ENCODE results near the gene GALNTL6. TPM values are rescaled to one million over a fixed set of nuclear protein-coding genes. Genes with fewer than 3 reads are reported as not detected.
"Not testable (repeated sequence)": the region's sequence is repeated elsewhere in the genome, so short reads cannot be mapped to it uniquely, and the experiment has no call there.

GALNTL6 gene
- polyA plus RNA-seq, 1 donor from 2014 or later: 14.9 TPM

DNA sequence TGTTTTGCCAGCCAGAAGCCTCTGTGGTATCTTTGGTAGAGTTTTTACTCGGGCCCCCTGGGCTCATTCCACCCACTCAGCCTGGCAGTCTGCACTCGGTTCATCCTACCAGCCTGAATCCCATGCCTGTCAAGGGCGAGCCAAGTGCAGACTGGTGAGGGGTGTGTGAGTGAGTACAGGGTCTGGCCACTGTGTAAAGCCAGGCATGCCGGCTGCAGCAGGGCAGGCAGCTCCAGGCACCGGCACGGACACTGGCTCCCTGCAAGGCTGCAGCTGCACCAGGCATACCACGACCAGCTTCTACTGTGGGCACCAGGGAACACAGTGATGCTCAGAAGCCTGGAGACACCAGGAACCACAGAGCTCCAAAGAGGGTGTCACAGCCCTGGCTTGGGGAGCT is 1161.4 kb downstream of the GALNTL6 start:
- Histone ChIP-seq H3K27me3 (ENCODE audit: insufficient read depth, low read depth, low read length) (no peaks in the 10 kb centered on the region), H3K36me3 (ENCODE audit: insufficient read depth, low read length) (no peaks in the 10 kb centered on the region), H3K9me3 (ENCODE audit: low read length) (no peaks in the 10 kb centered on the region), H4K20me1 (ENCODE audit: insufficient read depth) (no peaks in the 10 kb centered on the region), H3K4me3 (ENCODE audit: low read length) (no peak overlapping the region), H3K9me2 (ENCODE audit: insufficient read depth, low read length) (no peaks in the 10 kb centered on the region), H3K27ac (ENCODE audit: low read length) (no peak overlapping the region), H3K9ac (ENCODE audit: low read length) (no peak overlapping the region), H3F3A (ENCODE audit: insufficient read depth, low read length, poor library complexity, severe bottlenecking) (no peaks in the 10 kb centered on the region), H3K79me2 (replicated peaks; ENCODE audit: insufficient read depth, low read length) (no peaks in the 10 kb centered on the region), H2AFZ (ENCODE audit: low read depth, low read length) (no peak overlapping the region), H3K4me2 (ENCODE audit: low read length) (no peak overlapping the region)
- TF ChIP-seq, protein P1, sequence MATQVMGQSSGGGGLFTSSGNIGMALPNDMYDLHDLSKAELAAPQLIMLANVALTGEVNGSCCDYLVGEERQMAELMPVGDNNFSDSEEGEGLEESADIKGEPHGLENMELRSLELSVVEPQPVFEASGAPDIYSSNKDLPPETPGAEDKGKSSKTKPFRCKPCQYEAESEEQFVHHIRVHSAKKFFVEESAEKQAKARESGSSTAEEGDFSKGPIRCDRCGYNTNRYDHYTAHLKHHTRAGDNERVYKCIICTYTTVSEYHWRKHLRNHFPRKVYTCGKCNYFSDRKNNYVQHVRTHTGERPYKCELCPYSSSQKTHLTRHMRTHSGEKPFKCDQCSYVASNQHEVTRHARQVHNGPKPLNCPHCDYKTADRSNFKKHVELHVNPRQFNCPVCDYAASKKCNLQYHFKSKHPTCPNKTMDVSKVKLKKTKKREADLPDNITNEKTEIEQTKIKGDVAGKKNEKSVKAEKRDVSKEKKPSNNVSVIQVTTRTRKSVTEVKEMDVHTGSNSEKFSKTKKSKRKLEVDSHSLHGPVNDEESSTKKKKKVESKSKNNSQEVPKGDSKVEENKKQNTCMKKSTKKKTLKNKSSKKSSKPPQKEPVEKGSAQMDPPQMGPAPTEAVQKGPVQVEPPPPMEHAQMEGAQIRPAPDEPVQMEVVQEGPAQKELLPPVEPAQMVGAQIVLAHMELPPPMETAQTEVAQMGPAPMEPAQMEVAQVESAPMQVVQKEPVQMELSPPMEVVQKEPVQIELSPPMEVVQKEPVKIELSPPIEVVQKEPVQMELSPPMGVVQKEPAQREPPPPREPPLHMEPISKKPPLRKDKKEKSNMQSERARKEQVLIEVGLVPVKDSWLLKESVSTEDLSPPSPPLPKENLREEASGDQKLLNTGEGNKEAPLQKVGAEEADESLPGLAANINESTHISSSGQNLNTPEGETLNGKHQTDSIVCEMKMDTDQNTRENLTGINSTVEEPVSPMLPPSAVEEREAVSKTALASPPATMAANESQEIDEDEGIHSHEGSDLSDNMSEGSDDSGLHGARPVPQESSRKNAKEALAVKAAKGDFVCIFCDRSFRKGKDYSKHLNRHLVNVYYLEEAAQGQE (IDR thresholded peaks at IDR 0.05; ENCODE audit: borderline replicate concordance): no peak
- TF ChIP-seq EZH2 (IDR thresholded peaks at IDR 0.05; ENCODE audit: borderline replicate concordance, insufficient read depth, low read length, poor library complexity, severe bottlenecking) (no peak), RAD21 (conservative IDR thresholded peaks at IDR 0.05) (no peak), EP300 (conservative IDR thresholded peaks at IDR 0.05; ENCODE audit: poor library complexity, severe bottlenecking) (no peak), POLR2AphosphoS5 (IDR thresholded peaks at IDR 0.05) (no peak), SMC3 (conservative IDR thresholded peaks at IDR 0.05; ENCODE audit: poor library complexity) (no peak), TAF1 (IDR thresholded peaks at IDR 0.05; ENCODE audit: low read depth) (no peak), MXI1 (conservative IDR thresholded peaks at IDR 0.05; ENCODE audit: poor library complexity, severe bottlenecking) (no peak)
- TF ChIP-seq, protein P2, sequence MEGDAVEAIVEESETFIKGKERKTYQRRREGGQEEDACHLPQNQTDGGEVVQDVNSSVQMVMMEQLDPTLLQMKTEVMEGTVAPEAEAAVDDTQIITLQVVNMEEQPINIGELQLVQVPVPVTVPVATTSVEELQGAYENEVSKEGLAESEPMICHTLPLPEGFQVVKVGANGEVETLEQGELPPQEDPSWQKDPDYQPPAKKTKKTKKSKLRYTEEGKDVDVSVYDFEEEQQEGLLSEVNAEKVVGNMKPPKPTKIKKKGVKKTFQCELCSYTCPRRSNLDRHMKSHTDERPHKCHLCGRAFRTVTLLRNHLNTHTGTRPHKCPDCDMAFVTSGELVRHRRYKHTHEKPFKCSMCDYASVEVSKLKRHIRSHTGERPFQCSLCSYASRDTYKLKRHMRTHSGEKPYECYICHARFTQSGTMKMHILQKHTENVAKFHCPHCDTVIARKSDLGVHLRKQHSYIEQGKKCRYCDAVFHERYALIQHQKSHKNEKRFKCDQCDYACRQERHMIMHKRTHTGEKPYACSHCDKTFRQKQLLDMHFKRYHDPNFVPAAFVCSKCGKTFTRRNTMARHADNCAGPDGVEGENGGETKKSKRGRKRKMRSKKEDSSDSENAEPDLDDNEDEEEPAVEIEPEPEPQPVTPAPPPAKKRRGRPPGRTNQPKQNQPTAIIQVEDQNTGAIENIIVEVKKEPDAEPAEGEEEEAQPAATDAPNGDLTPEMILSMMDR (IDR thresholded peaks at IDR 0.05; ENCODE audit: poor library complexity, severe bottlenecking): no peak

DNA sequence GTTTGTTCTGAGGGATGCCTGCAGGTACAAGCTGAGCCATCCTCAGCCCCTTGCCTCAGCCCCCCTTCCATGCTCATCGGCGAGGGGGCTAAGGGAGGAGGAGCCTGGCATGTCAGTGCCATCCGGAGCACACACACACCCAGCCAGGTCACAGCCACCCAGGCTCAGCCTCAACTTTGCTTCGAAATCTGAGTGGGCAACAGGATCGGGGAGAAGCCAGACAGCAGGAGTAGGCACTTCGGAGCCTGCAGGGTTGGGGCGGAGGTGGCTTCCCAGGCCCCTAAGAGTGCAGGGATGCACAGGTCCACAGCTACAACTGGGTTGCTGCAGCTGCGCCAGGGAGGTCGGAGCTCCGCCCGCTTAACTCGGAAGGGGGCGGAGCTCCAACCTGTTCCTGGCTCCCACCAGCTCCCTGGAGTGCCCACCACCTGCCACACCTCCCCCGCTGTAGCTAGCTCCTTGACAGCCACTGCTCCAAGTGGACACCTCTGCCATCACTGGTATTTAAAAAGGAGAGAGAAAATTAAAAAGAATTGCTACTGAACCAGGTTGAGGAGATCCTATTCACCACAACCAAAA is 1162.5 kb downstream of the GALNTL6 start:
- Histone ChIP-seq H4K20me1 (ENCODE audit: insufficient read depth) (no peaks in the 10 kb centered on the region), H3K4me2 (ENCODE audit: low read length) (no peak overlapping the region), H3F3A (ENCODE audit: insufficient read depth, low read length, poor library complexity, severe bottlenecking) (no peaks in the 10 kb centered on the region), H3K79me2 (replicated peaks; ENCODE audit: insufficient read depth, low read length) (no peaks in the 10 kb centered on the region), H3K36me3 (ENCODE audit: insufficient read depth, low read length) (no peaks in the 10 kb centered on the region), H3K9me3 (ENCODE audit: low read length) (no peaks in the 10 kb centered on the region), H3K27me3 (ENCODE audit: insufficient read depth, low read depth, low read length) (no peaks in the 10 kb centered on the region), H3K27ac (ENCODE audit: low read length) (no peak overlapping the region), H3K9ac (ENCODE audit: low read length) (no peak overlapping the region), H3K4me3 (ENCODE audit: low read length) (no peak overlapping the region), H2AFZ (ENCODE audit: low read depth, low read length) (no peak overlapping the region), H3K9me2 (ENCODE audit: insufficient read depth, low read length) (no peaks in the 10 kb centered on the region)
- TF ChIP-seq EP300 (conservative IDR thresholded peaks at IDR 0.05; ENCODE audit: poor library complexity, severe bottlenecking) (no peak), POLR2AphosphoS5 (IDR thresholded peaks at IDR 0.05) (no peak), SMC3 (conservative IDR thresholded peaks at IDR 0.05; ENCODE audit: poor library complexity) (no peak), MXI1 (conservative IDR thresholded peaks at IDR 0.05; ENCODE audit: poor library complexity, severe bottlenecking) (no peak), EZH2 (IDR thresholded peaks at IDR 0.05; ENCODE audit: borderline replicate concordance, insufficient read depth, low read length, poor library complexity, severe bottlenecking) (no peak), TAF1 (IDR thresholded peaks at IDR 0.05; ENCODE audit: low read depth) (no peak), RAD21 (conservative IDR thresholded peaks at IDR 0.05) (no peak)
- TF ChIP-seq, protein P1 (IDR thresholded peaks at IDR 0.05; ENCODE audit: borderline replicate concordance): no peak
- TF ChIP-seq, protein P2 (IDR thresholded peaks at IDR 0.05; ENCODE audit: poor library complexity, severe bottlenecking): no peak

DNA sequence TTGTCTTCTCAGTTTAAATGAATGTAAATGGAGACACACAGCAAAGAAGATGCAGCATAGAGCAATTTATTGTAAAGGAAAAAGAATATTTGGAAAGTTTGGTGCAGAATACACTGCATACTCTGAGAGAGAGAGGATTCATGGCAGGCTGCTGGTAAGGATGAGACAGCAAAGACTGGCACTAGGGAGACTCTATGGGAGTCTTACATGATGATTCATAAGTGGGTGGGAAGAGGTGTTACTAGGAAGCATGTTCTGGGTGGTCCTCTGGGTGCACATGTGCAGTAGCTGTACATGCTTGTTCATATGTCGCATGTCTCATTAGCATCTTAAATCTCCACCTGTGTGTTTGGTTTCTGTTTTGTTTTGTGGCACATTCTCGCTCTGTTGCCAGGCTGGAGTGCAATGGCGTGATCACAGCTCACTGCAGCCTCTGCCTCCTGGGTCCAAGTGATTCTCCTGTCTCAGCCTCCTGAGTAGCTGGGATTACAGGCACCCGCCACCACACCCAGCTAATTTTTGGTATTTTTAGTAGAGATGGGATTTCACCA is 1164.4 kb downstream of the GALNTL6 start:
- not testable (repeated sequence) for H3K27ac ChIP-seq (ENCODE audit: low read length); H3K4me2 ChIP-seq (ENCODE audit: low read length); H3K9me3 ChIP-seq (ENCODE audit: low read length); H3F3A ChIP-seq (ENCODE audit: insufficient read depth, low read length, poor library complexity, severe bottlenecking); H3K9me2 ChIP-seq (ENCODE audit: insufficient read depth, low read length); H3K27me3 ChIP-seq (ENCODE audit: insufficient read depth, low read depth, low read length); H3K79me2 ChIP-seq (replicated peaks; ENCODE audit: insufficient read depth, low read length); H3K4me3 ChIP-seq (ENCODE audit: low read length); H3K36me3 ChIP-seq (ENCODE audit: insufficient read depth, low read length); H4K20me1 ChIP-seq (ENCODE audit: insufficient read depth); H2AFZ ChIP-seq (ENCODE audit: low read depth, low read length); H3K9ac ChIP-seq (ENCODE audit: low read length)
